ENCODE measurements around the gene FOXC1. TPM values are rescaled to one million over a fixed set of nuclear protein-coding genes. Genes with fewer than 3 reads are reported as not detected.

FOXC1 gene
- total and polyA plus RNA-seq, 9 of the 15 experiments (the other 6 are each of a cell fraction or from before 2014, with no cell fraction given), result not detected

DNA sequence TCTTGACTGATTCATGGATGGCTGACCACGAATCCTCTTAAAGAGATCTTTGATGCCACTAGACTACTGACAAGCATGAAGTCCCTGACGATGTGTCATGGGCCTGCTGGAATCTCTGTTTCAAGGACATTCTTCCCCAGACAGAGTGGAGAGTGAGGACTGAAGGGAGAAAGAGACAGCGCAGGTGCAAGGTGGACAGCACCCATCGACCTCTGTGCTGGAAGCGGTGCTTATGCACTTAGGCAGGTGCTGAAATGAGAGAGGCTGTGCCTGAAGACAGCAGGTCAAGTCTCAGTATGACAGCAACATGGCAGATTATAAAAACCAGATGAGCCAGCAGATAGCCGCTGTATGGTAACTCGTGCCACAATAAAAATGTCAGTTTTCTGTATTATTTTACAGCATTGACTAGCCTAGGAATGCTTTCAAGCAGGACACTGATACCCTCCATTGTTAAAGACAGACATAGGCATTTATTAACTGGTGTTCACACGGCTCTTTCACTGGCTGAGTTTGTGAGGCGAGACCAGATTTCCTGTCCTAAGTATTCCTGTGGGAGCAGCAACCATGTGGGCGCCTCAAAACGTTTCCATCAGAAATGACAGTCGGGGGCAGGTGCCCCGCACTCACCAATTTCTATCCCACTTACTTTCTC is 47.5 kb downstream of the FOXC1 start:
- in situ Hi-C loops (cut with MboI) (no loop called here), intact Hi-C loops (cut with micrococcal nuclease) (no loop called here)
- FAIRE-seq (no peak), DNase-seq (ENCODE audit: extremely low read depth in 1 of 4, low spot score in 3 of 4) (no peak), ATAC-seq (no peak)
- Histone ChIP-seq H3K4me1 (replicated peaks in 1 of 2; ENCODE audit: control insufficient read depth in 2 of 2, insufficient read depth in 2 of 2, low read length in 2 of 2) (no peaks in the 10 kb centered on the region), H3K4me2 (ENCODE audit: insufficient read depth, low read length) (no peak overlapping the region), H3K79me2 (ENCODE audit: control insufficient read depth, insufficient read depth, low read length) (no peaks in the 10 kb centered on the region), H4K20me1 (replicated peaks; ENCODE audit: control insufficient read depth, insufficient read depth, low read length) (peaks cover 9% of the 10 kb centered on the region), H3K27ac (ENCODE audit: extremely low read depth, low read depth, low read length) (no peak overlapping the region), H3K27me3 (ENCODE audit: control insufficient read depth in 2 of 2, insufficient read depth in 2 of 2, low read length in 2 of 2) (peaks cover 22 to 60% of the 10 kb centered on the region in 2 experiments), H3K9me1 (ENCODE audit: control insufficient read depth, insufficient read depth, low read length) (no peaks in the 10 kb centered on the region), H3K4me3 (no peak overlapping the region), H2AFZ (ENCODE audit: low read depth, low read length) (no peak overlapping the region), H3K9ac (ENCODE audit: insufficient read depth in 1 of 2, low read depth in 2 of 2, low read length in 2 of 2) (no peak overlapping the region), H3K9me3 (replicated peaks; ENCODE audit: control insufficient read depth, insufficient read depth, low read depth, low read length) (no peaks in the 10 kb centered on the region), H3K36me3 (ENCODE audit: control insufficient read depth, insufficient read depth, low read length) (no peaks in the 10 kb centered on the region)
- ChIA-PET POLR2A (no interaction called here), CTCF (ENCODE audit: low intra/inter-chr PET ratio) (no interaction called here)
- WGBS (ENCODE audit: insufficient coverage, low coverage, missing lambda C conversion rate), result 7% methylated on average over 13 of the region's 13 CpGs
- no TSS peak for BruUV-seq (replicated peaks)
- no peak for TF ChIP-seq PHF21A (IDR thresholded peaks at IDR 0.05; ENCODE audit: borderline replicate concordance, low read depth)
- TF ChIP-seq U2AF2 (optimal IDR thresholded peaks at IDR 0.05; ENCODE audit: low read depth, low read length), result no peak
- TF ChIP-seq PRPF4 (IDR thresholded peaks at IDR 0.05; ENCODE audit: insufficient read depth, low read depth, low read length, poor library complexity, severe bottlenecking), result no peak
- TF ChIP-seq, protein P1, sequence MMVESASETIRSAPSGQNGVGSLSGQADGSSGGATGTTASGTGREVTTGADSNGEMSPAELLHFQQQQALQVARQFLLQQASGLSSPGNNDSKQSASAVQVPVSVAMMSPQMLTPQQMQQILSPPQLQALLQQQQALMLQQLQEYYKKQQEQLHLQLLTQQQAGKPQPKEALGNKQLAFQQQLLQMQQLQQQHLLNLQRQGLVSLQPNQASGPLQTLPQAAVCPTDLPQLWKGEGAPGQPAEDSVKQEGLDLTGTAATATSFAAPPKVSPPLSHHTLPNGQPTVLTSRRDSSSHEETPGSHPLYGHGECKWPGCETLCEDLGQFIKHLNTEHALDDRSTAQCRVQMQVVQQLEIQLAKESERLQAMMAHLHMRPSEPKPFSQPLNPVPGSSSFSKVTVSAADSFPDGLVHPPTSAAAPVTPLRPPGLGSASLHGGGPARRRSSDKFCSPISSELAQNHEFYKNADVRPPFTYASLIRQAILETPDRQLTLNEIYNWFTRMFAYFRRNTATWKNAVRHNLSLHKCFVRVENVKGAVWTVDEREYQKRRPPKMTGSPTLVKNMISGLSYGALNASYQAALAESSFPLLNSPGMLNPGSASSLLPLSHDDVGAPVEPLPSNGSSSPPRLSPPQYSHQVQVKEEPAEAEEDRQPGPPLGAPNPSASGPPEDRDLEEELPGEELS (CRISPR knock-in tag; IDR thresholded peaks at IDR 0.05; ENCODE audit: borderline replicate concordance), result no peak
- no peak for TF ChIP-seq ARHGAP35 (IDR thresholded peaks at IDR 0.05; ENCODE audit: partially characterized antibody)
- TF ChIP-seq CREM (IDR thresholded peaks at IDR 0.05; ENCODE audit: low read depth), result no peak
- no peak for TF ChIP-seq NFYB (IDR thresholded peaks at IDR 0.05; ENCODE audit: extremely low read depth, insufficient read length)
- no peak for TF ChIP-seq HOMEZ (CRISPR knock-in tag; IDR thresholded peaks at IDR 0.05)
- no peak for TF ChIP-seq RBM17 (IDR thresholded peaks at IDR 0.05; ENCODE audit: borderline replicate concordance, low read depth, low read length)
- TF ChIP-seq, protein P2, sequence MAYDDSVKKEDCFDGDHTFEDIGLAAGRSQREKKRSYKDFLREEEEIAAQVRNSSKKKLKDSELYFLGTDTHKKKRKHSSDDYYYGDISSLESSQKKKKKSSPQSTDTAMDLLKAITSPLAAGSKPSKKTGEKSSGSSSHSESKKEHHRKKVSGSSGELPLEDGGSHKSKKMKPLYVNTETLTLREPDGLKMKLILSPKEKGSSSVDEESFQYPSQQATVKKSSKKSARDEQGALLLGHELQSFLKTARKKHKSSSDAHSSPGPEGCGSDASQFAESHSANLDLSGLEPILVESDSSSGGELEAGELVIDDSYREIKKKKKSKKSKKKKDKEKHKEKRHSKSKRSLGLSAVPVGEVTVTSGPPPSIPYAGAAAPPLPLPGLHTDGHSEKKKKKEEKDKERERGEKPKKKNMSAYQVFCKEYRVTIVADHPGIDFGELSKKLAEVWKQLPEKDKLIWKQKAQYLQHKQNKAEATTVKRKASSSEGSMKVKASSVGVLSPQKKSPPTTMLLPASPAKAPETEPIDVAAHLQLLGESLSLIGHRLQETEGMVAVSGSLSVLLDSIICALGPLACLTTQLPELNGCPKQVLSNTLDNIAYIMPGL (CRISPR knock-in tag; IDR thresholded peaks at IDR 0.05), result no peak
- TF ChIP-seq ZNF134 (CRISPR knock-in tag; conservative IDR thresholded peaks at IDR 0.05), result no peak
- TF ChIP-seq, protein P3, sequence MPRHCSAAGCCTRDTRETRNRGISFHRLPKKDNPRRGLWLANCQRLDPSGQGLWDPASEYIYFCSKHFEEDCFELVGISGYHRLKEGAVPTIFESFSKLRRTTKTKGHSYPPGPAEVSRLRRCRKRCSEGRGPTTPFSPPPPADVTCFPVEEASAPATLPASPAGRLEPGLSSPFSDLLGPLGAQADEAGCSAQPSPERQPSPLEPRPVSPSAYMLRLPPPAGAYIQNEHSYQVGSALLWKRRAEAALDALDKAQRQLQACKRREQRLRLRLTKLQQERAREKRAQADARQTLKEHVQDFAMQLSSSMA (CRISPR knock-in tag; IDR thresholded peaks at IDR 0.05), result no peak
- TF ChIP-seq ZNF740 (CRISPR knock-in tag; IDR thresholded peaks at IDR 0.05), result no peak
- no peak for TF ChIP-seq ZNF740 (tag; IDR thresholded peaks at IDR 0.05)
- no peak for TF ChIP-seq POLR2AphosphoS5 (IDR thresholded peaks at IDR 0.05; ENCODE audit: control insufficient read depth, insufficient read depth, low read depth, low read length)

Data from K562 (cell line).